HG03460 (cell line): Measurements from ENCODE around the gene POLR3H.

ENCODE experiments used
- ATAC-seq: cut with Tn5 transposase; IDR thresholded peaks from one replicate; pipeline ENCODE4 v1.9.1; 2021; ENCODE audit not compliant: unreplicated experiment

The POLR3H gene

DNA sequence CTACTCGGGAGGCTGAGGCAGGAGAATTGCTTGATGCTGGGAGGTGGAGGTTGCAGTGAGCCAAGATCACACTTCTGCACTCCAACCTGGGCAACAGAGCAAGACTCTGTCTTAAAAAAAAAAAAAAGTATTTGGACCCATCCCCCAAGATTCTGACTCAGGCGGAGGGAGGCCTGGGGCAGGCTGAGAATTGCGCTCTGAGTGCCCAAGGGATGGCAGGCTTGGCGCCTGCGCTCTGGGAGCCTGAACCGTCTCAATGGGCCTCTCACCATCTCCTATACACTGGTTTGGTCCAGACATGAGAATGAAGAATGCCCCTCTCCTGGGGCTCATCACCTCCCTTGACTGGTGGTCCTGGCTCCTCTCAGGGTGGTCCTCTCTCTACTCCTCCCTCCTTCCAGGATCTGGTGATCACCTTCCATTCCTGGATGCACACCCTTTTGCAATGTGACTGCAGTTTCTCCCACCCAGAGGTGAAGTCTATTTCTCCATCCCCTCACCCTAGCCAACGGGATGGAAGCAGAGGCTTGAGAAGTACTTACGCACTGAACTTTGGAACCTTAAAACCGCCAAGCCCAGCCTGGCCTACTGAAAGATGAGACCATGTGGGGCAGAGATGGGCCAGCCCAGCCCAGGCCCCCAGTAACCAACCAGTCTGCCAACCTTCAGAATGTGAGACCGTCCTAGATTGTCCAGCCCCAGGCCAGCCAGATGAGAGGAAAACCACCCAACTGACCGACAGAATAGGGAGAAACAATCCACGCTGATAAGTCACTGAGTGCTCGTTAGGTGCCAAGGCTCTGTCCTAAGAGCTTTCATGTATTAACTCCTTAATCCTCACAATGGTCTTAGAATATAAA, 4.9 kb downstream of the POLR3H start:
- no peak for ATAC-seq

DNA sequence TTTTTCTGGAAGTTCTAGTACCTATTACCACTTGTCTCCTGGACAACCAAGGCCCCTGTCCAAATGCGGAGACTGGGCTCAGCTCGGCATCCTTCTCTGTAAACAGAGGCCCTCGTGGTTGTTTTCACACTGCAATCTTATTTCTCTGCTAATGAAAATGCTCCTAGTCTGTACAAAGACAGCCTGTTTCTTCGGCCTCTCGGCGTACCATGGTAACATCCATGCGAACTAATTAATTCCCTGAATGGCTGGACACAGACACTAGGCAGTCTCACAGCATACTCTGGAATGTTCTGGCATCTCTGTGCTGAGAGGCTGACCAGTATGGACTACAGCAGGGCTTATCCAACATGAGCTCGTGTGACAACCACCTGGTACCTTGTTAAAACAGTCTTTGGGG, 5.7 kb downstream of the POLR3H start:
- ATAC-seq, result no peak

DNA sequence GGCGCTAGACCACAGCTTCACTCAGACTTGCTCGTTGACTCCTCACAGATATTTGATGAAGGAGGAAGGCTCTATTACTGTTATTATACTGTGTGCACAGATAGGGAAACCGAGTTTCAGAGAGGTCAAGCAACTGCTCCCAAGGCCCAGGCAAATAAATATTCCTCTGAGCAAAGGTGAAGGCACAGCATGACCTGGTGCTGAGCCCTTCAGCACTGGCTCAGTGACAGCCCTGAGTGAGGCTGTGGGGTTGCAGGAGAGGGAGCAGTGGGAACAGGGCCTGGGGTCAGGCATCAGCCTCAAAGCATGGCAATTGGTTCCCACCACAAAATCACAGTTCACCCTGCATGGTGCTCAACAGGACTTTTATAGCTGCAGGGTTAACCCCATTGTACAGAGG, 7.1 kb downstream of the POLR3H start:
- ATAC-seq, result no peak

DNA sequence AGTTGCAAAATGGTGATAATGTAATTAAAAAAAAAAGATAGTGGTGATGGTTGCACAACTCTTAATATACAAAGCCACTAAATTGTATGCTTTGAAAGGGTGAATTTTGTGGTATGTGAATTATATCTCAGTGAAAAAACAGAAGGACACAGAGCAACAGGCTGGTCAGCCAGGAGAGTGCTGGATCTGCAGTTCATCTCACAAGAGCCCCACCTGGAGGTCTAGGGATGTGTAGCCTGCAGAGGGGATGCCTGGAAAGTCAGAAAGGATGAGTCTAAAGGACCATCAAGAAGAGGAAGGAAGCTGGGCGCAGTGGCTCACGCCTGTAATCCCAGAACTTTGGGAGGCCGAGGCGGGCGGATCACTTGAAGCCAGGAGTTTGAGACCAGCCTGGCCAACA, 9.0 kb downstream of the POLR3H start:
- ATAC-seq, result no peak

DNA sequence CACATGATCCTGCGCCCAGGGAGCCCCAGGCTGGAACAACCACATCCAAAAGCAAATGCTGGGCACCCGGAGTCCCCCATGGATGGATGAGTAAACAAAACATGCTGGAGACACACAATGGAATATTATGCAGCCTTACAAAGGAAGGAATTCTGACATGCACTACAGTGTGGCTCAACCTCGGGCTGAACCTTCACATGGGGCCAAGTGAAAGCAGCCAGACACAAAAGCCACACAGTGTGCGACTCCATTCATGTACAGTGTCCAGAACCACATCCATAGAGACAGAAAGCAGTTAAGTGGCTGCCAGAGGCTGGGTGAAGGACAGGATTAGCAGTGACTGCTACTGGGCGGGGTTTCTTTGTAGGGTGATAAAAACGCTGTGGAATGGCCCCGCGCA, 10.1 kb downstream of the POLR3H start:
- ATAC-seq, result no peak

DNA sequence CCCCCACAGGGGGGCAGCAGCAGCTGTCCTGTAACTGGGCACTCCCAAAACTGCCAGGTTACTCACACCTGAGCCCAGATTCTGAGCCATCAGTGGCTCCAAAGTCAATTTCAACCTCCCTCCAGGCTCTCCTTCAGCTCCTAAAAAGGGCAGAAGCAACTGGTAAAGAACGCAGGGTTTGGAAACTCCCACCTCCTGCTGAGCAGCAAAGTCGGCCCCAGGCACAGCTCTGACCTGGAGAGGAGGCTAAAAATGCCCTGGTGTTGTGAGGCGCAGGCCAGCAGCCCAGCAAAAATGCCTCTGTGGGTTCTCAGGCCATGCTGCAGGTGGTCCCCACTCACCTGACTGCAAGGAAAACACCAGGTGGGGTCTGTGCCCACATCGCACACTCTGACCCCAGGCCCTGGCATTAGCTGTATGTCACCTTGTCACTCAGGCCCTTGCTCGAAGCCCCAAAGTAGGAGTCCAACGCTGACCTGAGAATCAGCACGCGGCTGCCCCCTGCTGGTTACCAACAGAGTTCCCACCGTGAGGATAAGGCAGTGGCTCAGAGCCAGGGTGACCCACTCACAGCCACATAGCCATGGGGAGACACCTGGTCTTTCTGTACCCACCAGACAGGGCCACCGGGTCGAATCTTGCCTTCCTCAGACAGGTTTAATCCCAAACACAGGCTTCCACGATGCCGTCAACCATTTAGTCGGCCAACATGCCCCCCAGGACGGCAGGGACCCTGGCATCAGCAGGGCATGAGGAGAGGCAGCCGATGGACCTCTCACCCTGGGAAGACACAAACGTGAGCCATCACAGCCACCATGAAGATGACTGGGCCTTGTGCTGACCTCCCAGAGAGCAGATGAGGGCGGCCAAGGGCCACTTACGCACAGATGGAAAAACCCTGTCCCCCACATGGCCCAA, 11.1 kb downstream of the POLR3H start:
- ATAC-seq, result no peak

DNA sequence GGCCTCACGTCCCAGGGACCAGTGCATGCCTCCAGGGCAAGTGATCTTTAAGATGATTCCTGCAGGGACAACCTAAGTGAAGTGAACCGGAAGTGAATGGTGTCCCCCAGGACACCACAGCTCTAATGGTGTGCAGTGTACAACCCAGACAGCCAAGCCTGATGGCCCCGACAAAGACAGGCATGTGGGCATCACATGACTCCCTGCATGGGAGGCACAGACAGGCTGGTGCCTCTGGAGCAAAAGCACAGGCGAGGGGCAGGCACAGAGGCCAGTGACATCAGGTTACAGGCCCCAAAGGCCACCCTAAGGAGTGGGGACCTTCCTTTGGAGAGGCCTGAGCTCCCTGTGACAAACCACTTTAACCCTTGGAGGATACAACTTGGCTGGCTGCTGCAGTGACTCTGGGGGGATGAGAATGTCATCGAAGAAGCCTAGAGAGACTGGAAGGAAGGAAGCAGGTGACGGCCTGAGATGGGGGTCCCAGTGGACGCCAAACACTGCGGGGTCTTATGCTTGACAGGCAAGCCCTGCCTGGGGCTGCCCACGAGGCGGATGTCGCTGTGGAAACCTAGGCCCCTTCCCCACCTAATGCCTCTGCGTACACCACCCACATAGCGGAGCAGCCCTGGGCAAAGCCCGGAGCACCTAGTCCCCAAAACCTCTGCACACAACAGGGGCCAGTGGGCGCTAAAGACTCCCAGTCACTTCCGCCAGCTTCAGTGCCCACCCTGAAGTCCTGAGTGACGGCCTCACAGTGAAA, 12.4 kb downstream of the POLR3H start:
- ATAC-seq, result no peak

DNA sequence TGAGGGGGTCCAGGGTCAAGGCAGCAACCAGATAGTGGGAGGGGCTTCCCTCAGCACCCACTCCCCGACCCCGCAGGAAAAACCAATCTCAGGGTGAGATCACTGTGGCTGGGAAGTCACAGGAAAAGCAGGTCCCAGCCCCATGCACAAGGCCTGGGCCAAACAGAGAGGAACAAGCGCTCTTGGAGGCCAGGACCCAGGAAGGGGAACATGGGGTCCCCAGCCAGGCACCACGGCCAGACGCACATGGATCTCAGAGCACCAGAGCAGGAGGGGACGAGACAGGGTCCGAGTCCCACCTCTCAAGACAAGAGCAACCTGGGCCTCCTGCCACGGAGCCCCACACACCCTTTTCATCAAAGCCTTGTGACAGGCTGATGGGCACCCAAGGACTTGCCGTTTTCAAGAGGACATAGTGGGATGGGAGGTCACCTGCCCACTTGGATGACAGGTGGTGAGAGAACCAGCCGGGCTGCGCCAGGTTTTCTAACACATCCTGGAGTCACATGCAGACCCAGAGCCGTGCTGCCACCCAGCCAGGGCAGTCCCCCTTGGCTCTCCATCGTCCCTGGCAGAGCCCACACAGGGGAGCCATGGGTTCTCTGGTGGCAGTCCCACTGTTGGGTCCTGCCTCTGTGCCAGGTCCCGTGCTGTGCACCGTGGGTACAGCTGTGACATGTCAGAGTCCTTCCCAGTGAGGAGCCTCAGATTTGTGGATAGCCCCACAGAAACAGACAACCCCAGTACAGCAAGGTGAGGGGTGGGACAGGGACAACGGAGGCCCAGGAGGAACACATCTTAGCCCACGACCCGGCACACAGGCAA, 13.2 kb downstream of the POLR3H start:
- no peak for ATAC-seq

DNA sequence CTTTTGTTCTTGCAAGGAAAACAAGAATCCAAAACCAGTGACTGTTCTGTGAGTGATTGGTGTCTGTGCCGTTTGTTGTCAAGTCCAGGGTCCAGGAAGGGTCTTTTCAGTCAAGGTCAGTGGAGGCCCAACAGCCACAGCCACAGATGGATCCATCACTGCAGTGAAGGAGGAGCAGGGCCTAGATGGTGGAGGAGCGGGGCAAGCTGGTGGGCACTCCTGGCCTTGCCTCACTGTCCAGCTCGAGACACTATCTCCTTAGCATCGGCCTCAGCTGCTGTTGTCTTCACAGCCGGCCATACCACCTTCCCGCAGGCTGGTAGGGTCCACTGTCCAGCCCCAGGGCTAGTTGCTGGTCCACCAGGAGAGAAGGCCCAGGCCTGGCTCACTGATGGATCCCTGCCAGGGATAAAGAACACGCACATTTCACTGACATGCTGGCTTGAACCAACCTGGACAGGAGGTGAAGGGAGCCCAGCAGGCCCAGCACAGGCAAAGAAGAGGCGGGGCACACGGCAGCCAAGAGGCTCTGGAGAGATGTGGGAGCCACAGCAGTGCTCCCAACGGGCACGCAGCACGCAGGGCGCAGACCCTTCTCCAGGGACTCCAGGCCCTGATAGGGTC, 15.2 kb downstream of the POLR3H start:
- no peak for ATAC-seq

DNA sequence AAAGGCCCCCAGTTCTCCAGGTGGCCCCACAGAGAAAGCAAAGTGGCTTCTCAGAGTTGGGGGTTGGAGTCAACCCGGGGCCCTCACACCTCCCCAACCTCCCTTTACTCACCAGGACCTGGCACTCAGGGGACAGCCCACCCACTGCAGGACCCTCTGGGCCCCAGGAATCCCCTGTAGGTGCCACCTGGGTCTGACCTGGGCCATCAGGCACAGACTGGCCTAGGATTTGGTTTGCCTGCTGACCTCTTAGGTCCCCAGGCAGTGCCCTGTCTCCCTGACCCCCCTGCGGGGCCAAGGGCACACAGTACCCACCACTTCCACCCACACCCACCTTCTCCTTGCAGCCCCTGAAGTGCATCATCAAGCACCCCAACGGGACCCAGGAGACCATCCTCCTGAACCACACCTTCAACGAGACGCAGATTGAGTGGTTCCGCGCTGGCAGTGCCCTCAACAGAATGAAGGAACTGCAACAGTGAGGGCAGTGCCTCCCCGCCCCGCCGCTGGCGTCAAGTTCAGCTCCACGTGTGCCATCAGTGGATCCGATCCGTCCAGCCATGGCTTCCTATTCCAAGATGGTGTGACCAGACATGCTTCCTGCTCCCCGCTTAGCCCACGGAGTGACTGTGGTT, 16.0 kb downstream of the POLR3H start:
- no peak for ATAC-seq

DNA sequence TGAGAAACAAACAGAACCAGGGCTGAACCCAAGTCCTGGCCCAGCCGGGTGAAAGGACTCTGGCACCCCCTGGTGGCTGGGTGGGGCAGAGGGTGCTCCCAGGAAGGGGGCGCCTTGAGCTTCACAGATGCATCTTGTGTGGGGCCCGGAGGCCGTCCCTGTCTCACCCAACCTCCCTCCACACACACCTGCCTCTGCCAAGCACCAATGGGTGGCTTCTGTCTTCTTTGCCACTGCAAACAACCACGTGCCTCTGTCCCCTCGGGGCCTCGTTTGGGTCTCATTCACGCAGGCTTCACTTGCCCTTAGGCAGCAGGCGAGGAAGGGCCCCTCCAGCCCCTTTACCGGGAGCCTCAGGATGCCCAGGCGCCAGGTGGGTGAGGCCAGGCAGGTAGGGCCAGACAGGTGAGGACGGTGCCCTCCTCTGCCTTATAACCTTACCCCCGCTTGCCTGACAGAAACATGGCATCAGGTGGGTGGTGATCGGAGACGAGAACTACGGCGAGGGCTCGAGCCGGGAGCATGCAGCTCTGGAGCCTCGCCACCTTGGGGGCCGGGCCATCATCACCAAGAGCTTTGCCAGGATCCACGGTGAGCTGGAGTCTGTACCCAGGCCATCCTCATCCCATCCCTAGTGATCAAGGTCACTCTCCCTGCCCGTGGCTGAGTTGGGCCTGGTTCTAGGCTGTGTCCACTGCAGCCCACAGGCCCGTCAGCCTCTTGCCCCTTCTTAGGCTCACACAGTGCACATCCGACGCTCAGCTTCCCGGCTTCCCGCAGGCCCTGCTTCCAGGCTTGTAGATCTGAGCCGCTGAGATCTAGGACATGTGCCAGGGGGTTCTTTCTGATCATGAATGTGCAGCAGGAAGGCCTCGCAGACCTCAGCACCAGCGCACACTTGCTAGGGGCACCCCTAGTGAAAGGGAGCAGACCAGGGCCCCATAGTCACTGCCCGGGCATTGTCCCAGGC, 17.2 kb downstream of the POLR3H start:
- no peak for ATAC-seq

DNA sequence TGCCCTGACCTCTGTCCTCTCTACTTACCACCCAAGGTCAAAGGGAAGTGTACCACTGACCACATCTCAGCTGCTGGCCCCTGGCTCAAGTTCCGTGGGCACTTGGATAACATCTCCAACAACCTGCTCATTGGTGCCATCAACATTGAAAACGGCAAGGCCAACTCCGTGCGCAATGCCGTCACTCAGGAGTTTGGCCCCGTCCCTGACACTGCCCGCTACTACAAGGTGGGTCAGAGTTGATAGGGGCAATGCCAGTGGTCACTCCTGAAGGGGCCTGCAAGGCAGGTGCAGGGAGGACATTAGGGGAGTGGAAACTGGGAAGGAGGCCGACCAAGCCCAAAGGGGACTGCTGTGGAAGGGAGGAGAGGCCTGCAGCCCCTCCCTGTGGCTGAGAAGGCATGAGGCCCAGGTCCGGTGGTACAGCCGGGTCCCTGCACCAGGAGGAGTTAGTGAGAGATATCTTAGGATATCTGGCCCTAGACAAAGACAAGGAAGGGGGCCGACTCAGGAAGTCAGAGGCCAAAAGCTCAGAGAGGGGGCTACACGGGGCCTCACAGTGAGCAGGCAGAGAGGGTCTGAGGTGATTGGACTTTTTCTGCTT, 17.9 kb downstream of the POLR3H start:
- no peak for ATAC-seq

DNA sequence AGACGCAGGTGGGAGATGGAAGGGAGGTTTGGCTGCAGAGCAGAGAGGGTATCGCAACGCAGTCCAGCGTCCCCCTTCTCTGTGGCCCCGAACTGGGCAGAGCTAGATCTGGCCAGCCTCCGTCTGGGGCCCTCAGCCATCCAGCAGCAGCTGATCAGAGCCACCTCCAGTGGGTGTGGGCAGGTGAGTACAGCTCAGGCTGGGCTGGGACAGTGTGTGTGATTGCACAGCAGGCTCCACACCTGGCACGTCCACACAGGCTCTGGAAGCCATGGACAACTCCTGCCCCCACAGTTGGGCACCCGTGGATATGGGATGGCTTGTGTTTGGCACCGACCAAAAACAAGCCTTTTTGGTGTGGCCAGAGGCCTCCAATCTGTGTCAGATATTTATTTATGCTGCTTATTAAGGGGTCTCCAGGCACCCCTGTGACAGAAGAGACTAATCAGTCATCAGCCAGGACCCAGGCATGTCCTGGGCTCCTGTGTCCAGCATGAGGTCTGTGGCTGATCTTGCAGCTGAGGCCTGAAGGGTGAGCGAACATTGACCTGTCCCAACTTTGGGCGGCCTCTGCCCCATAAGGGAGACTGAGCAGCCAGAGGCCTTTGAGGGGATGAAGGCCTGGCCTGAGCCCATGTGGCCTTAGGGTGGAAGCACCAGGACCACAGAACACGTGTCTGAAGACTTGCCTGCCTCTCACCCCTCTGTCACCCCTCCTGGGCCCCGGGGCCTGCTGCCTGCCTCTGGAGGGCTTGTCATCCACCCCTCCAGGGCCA, 18.6 kb downstream of the POLR3H start:
- no peak for ATAC-seq

DNA sequence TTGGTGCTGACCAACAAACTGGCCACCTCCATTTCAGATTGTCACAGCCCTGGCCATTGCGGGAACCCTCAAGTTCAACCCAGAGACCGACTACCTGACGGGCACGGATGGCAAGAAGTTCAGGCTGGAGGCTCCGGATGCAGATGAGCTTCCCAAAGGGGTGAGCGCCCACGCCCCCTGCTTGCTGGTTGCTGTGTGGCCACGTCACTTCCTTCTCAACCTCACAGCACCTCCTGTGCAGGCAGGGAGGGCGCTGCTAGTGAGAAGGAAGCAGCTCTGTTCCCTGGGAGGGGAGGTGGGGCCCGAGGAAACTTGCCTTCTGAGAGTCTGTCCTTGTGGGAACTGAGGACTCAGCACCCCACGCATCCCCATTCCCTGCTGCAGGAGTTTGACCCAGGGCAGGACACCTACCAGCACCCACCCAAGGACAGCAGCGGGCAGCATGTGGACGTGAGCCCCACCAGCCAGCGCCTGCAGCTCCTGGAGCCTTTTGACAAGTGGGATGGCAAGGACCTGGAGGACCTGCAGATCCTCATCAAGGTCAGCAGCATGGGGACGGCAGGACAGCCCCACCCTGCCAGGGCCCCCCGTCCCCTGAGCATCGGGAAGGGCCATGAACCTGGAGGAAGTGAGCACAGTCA, 19.3 kb downstream of the POLR3H start:
- ATAC-seq, result no peak

DNA sequence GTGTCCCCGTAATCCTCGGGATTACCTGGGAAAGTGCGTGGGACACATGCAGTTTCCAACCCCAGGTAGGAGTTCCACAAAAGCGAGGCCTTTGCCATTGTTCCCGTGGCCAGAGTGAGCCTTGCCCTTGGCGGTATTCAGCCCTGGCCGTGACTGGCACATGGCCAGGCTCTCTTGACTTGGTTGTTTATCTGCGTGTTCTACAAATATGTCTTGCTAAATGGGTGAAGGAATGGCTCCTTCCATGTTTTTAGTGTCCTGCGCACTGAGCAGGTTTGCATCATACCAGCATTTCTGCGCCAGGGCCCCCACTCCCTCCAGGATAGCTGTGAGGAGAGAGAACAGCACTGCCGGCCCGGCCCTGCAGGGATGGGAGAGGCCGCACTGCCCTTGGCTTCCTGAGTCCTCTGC, 20.0 kb downstream of the POLR3H start:
- ATAC-seq, result no peak

DNA sequence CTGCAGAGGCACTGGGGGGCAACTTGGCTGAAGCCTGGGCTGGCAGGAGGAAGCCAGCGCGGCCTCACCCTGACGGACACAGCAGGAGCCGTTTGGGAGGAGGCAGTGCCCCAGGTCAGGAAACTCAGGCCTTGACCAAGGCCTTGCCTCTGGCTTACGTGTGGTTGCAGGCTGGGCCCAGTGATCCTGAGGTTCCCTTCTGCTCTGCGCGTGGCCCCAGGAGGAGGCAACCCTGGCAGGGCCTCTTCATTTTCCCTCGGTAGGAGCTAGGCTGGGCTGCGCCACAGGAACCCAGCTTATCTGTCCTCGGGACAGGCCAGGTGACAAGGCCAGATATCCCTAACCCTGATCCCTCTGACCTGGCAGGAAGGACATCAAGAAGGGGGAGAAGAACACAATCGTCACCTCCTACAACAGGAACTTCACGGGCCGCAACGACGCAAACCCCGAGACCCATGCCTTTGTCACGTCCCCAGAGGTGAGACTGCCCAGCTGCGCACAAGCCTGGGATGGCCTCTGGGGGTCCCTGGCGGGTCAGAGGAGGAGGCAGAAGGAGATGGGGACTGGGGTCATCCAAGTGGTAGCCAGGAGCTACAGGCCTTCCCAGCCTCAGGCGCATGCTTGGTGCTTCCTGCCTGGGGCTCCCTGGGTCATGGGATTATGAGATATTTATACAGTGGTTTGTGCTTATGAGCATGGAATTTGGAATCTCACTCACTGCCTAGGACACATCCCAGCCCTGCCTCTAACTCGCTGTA, 20.6 kb downstream of the POLR3H start:
- ATAC-seq, result no peak
